IMR-90 (cell line): ENCODE results near the gene HSF2. TPM values are rescaled to one million over a fixed set of nuclear protein-coding genes. Genes with fewer than 3 reads are reported as not detected.

ENCODE experiments used
- ATAC-seq: fragments of 200-7000 bp; cut with Tn5 transposase; 2 replicates; pipeline ENCODE4 v1.9.1; 2020; ENCODE audit warnings: low read depth, mild to moderate bottlenecking, moderate library complexity
- BruUV-seq: library from RNA; stranded (reverse); fragments of 400-500 nt; replicated peaks from 2 replicates; lab custom pipeline; 2021; lab: Mats Ljungman, UMichigan
- CTCF ChIA-PET: fragments of 300-600 bp; formaldehyde crosslinking; extraction: SDS; loops from one replicate; lab custom pipeline; 2021; ENCODE audit warnings: antibody characterized with exemption; lab: Yijun Ruan, JAX
- POLR2A ChIA-PET: fragments of 300-600 bp; sonication (Branson Sonifier 250); formaldehyde crosslinking; loops from one replicate; lab custom pipeline; 2022; ENCODE audit warnings: antibody characterized with exemption; ENCODE audit not compliant: unreplicated experiment; lab: Charles Lee
- DNase-seq: peaks from one replicate; pipeline ENCODE4 v3.0.0; 2013
- H2AFZ ChIP-seq: replicated peaks from 2 replicates; pipeline ENCODE3; 2013; ENCODE audit warnings: low read length, mild to moderate bottlenecking; ENCODE audit not compliant: poor library complexity
- H2AK5ac ChIP-seq: 2 replicates; pipeline ENCODE4 v1.6.1; 2013; ENCODE audit warnings: low read depth, low read length, inconsistent platforms
- H2AK9ac ChIP-seq: replicated peaks from 2 replicates; pipeline ENCODE3; 2013; ENCODE audit warnings: mild to moderate bottlenecking, low read depth, low read length, moderate library complexity; ENCODE audit not compliant: poor library complexity
- H2BK120ac ChIP-seq: 2 replicates; pipeline ENCODE4 v1.6.1; 2013; ENCODE audit warnings: low read depth, low read length, inconsistent platforms
- H2BK15ac ChIP-seq: 3 replicates; pipeline ENCODE4 v1.6.1; 2013; ENCODE audit warnings: low read depth, low read length, inconsistent platforms
- H2BK20ac ChIP-seq: 2 replicates; pipeline ENCODE4 v1.6.1; 2013; ENCODE audit warnings: low read depth, mild to moderate bottlenecking, inconsistent platforms, low read length, moderate library complexity
- H2BK5ac ChIP-seq: 2 replicates; pipeline ENCODE4 v1.6.1; 2013; ENCODE audit warnings: mild to moderate bottlenecking, low read depth, low read length, inconsistent platforms; ENCODE audit not compliant: poor library complexity, severe bottlenecking
- H3K14ac ChIP-seq: replicated peaks from 2 replicates; pipeline ENCODE4 v1.6.1; 2013; ENCODE audit warnings: low read depth, low read length, inconsistent platforms
- H3K18ac ChIP-seq: 2 replicates; pipeline ENCODE4 v1.6.1; 2013; ENCODE audit warnings: low read depth, low read length, control low read depth
- H3K23ac ChIP-seq: 2 replicates; pipeline ENCODE4 v1.6.1; 2013; ENCODE audit warnings: low read depth, low read length, inconsistent platforms
- H3K27ac ChIP-seq: 2 replicates; pipeline ENCODE4 v1.5.1; 2013; ENCODE audit warnings: mild to moderate bottlenecking, control low read depth, low read length; ENCODE audit not compliant: insufficient read depth
- H3K27me3 ChIP-seq: 2 replicates; pipeline ENCODE4 v1.6.1; 2013; ENCODE audit warnings: low read length; ENCODE audit not compliant: control insufficient read depth, insufficient read depth
- H3K36me3 ChIP-seq: 2 replicates; pipeline ENCODE4 v1.6.1; 2013; ENCODE audit warnings: low read length, mixed read lengths; ENCODE audit not compliant: control insufficient read depth, insufficient read depth
- H3K4ac ChIP-seq: 2 replicates; pipeline ENCODE4 v1.6.1; 2013; ENCODE audit warnings: low read depth, low read length, inconsistent platforms
- H3K4me1 ChIP-seq: 2 replicates; pipeline ENCODE4 v1.6.1; 2013; ENCODE audit warnings: low read length, mixed read lengths; ENCODE audit not compliant: control insufficient read depth, insufficient read depth
- H3K4me2 ChIP-seq: 2 replicates; pipeline ENCODE4 v1.6.1; 2013; ENCODE audit warnings: low read depth, mild to moderate bottlenecking, control low read depth, low read length, moderate library complexity
- H3K4me3 ChIP-seq: 2 replicates; pipeline ENCODE4 v1.5.1; 2013; ENCODE audit warnings: low read depth, mild to moderate bottlenecking, control low read depth, low read length, moderate library complexity; ENCODE audit not compliant: insufficient read depth
- H3K56ac ChIP-seq: 2 replicates; pipeline ENCODE4 v1.6.1; 2013; ENCODE audit warnings: low read length, inconsistent platforms; ENCODE audit not compliant: insufficient read depth; ENCODE audit errors: extremely low read depth
- H3K79me1 ChIP-seq, 2 experiments: 2 replicates each; pipeline ENCODE4 v1.6.1; 2013; ENCODE audit warnings: low read length in 2 of 2, inconsistent platforms in 1 of 2, low read depth in 1 of 2
- H3K9ac ChIP-seq: 2 replicates; pipeline ENCODE4 v1.6.1; 2013; ENCODE audit warnings: low read depth, low read length, control low read depth
- H3K9me1 ChIP-seq: 2 replicates; pipeline ENCODE4 v1.6.1; 2013; ENCODE audit warnings: low read length, inconsistent platforms; ENCODE audit not compliant: insufficient read depth
- H3K9me3 ChIP-seq: 2 replicates; pipeline ENCODE4 v1.6.1; 2013; ENCODE audit warnings: low read length; ENCODE audit not compliant: control insufficient read depth, insufficient read depth
- H4K20me1 ChIP-seq: 2 replicates; pipeline ENCODE4 v1.6.1; 2013; ENCODE audit warnings: low read length, inconsistent platforms; ENCODE audit not compliant: insufficient read depth
- H4K5ac ChIP-seq: 2 replicates; pipeline ENCODE4 v1.6.1; 2013; ENCODE audit warnings: mild to moderate bottlenecking, low read depth, low read length, control low read depth
- H4K8ac ChIP-seq, 2 experiments: 2 replicates each; pipeline ENCODE4 v1.6.1; 2013; ENCODE audit warnings: low read depth in 2 of 2, low read length in 2 of 2, control low read depth in 1 of 2, inconsistent platforms in 1 of 2
- H4K91ac ChIP-seq: 2 replicates; pipeline ENCODE4 v1.6.1; 2013; ENCODE audit warnings: low read depth, low read length, inconsistent platforms; ENCODE audit not compliant: insufficient read depth
- FOS ChIP-seq: fragments of 150-350 bp; IDR thresholded peaks from 2 replicates; pipeline ENCODE4 v1.6.1; 2016; ENCODE audit warnings: low read depth, low read length
- WGBS, 2 experiments: methylation state at CpG; one replicate each; pipeline versions ENCODE4 v1.1.5 to v1.1.7; 2013; ENCODE audit warnings: missing lambda C conversion rate in 2 of 2; ENCODE audit not compliant: insufficient read length in 1 of 2; ENCODE audit errors: extremely low coverage in 2 of 2; 5-methylcytosine and 5-hydroxymethylcytosine counted together
- dilution Hi-C: fragments of 300-500 bp; cut with HindIII; formaldehyde crosslinking; loops from one replicate; pipeline ENCODE4 v1.14.3; 2018; ENCODE audit warnings: low sequenced_read_pairs; ENCODE audit not compliant: unreplicated experiment
- in situ Hi-C: fragments of 300-500 bp; cut with MboI; formaldehyde crosslinking; loops from 3 replicates; pipeline ENCODE4 v1.14.3; 2019; ENCODE audit warnings: low sequenced_read_pairs, inconsistent platforms, mixed read lengths
- intact Hi-C: fragments of 100-400 bp; cut with micrococcal nuclease; formaldehyde crosslinking; loops from 2 replicates; pipeline ENCODE4 v1.10.0; 2022
- polyA plus RNA-seq, 3 experiments: library from polyadenylated mRNA; depleted of rRNA; stranded (reverse); fragments of >200 nt; gene quantifications; 2 replicates each; pipeline ENCODE4 v1.2.3, GENCODE V29; 2012; ENCODE audit warnings: low replicate concordance in 1 of 3
- total RNA-seq: library from RNA; depleted of rRNA; stranded (reverse); fragments of >200 nt; gene quantifications from 2 replicates; pipeline ENCODE4 v1.2.3, GENCODE V29; 2012

Gene HSF2
- total and polyA plus RNA-seq, 2 of the 4 experiments (the other 2 are of a cell fraction): 17.6 to 28.9 TPM

DNA sequence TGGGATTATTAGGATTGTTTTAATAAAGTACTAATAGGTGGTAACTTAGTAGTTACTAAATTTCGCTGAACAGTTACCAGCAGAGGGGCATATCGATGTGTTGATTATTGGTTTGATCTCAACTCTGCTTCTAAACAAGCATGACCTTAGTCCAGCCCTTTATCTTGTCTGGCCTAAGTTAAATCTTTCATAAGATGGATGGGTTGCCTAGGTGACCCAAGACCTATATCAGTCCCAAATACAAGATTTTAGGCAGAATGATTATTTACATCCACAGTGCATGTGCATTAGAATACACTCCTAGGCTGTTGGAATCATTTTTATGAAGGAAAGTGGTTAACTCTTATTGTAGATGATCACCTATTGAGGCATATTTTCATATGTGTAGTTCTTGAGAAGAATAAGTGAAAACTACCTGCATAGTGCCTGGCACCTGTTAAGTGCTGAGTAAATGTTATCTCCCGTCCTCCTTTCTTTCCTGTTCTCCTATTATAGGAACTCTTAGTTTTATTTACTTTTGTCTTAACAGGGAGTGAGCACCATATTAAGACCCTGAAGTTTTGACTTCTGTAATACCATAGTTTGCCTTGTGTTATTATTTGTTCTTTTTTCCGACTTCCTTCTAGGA, 1.1 kb downstream of the HSF2 start:
- Histone ChIP-seq H3K79me1 (peaks cover 12 to 43% of the 10 kb centered on the region in 2 experiments), H3K23ac (no peak overlapping the region), H4K20me1 (no peaks in the 10 kb centered on the region), H3K4me1 (no peaks in the 10 kb centered on the region), H2AK9ac (no peak overlapping the region), H4K8ac (no peak overlapping the region), H3K9ac (peak overlapping the region; percentile 41; the same call in 1 of the 2 replicates), H4K91ac (no peak overlapping the region), H3K27ac (no peak overlapping the region), H3K4ac (no peak overlapping the region), H3K56ac (no peak overlapping the region), H3K14ac (0 out of 2 replicates have a peak overlapping the region, but pooled peaks have one; percentile 12), H2AK5ac (no peak overlapping the region), H3K4me3 (peak overlapping the region; percentile 94), H2BK120ac (no peak overlapping the region), H3K4me2 (peak overlapping the region; percentile 98), H2BK20ac (no peak overlapping the region), H3K9me3 (no peaks in the 10 kb centered on the region), H3K9me1 (no peaks in the 10 kb centered on the region), H4K5ac (no peak overlapping the region), H3K27me3 (no peaks in the 10 kb centered on the region), H3K18ac (no peak overlapping the region), H3K36me3 (no peaks in the 10 kb centered on the region), H2BK5ac (no peak overlapping the region), H2AFZ (no peak overlapping the region), H2BK15ac (no peak overlapping the region)
- no CpG with 5 or more reads among the region's 4 CpGs for WGBS, 2 experiments
- in situ Hi-C loops: no loop called here
- ChIA-PET CTCF (no interaction called here), POLR2A (no interaction called here)
- ATAC-seq: no peak
- no peak for DNase-seq
- TF ChIP-seq FOS: no peak
- BruUV-seq: no TSS peak
- dilution Hi-C loops: no loop called here
- intact Hi-C loops: loop anchor here (5.0 kb wide), 2 partner anchors 42 to 72 kb away; partner anchors contain the start of gene SERINC1
